IMR-90 (cell line): ENCODE measurements around the gene RUNX1. TPM values are rescaled to one million over a fixed set of nuclear protein-coding genes. Genes with fewer than 3 reads are reported as not detected.

Experiments used
- ATAC-seq: fragments of 200-7000 bp; cut with Tn5 transposase; 2 replicates; pipeline ENCODE4 v1.9.1; 2020; ENCODE audit warnings: low read depth, mild to moderate bottlenecking, moderate library complexity
- BruUV-seq: library from RNA; stranded (reverse); fragments of 400-500 nt; replicated peaks from 2 replicates; lab custom pipeline; 2021; lab: Mats Ljungman, UMichigan
- CTCF ChIA-PET: fragments of 300-600 bp; formaldehyde crosslinking; extraction: SDS; loops from one replicate; lab custom pipeline; 2021; ENCODE audit warnings: antibody characterized with exemption; lab: Yijun Ruan, JAX
- POLR2A ChIA-PET: fragments of 300-600 bp; sonication (Branson Sonifier 250); formaldehyde crosslinking; loops from one replicate; lab custom pipeline; 2022; ENCODE audit warnings: antibody characterized with exemption; ENCODE audit not compliant: unreplicated experiment; lab: Charles Lee
- DNase-seq: peaks from one replicate; pipeline ENCODE4 v3.0.0; 2013
- H2AFZ ChIP-seq: replicated peaks from 2 replicates; pipeline ENCODE3; 2013; ENCODE audit warnings: low read length, mild to moderate bottlenecking; ENCODE audit not compliant: poor library complexity
- H2AK5ac ChIP-seq: 2 replicates; pipeline ENCODE4 v1.6.1; 2013; ENCODE audit warnings: low read depth, low read length, inconsistent platforms
- H2AK9ac ChIP-seq: replicated peaks from 2 replicates; pipeline ENCODE3; 2013; ENCODE audit warnings: mild to moderate bottlenecking, low read depth, low read length, moderate library complexity; ENCODE audit not compliant: poor library complexity
- H2BK120ac ChIP-seq: 2 replicates; pipeline ENCODE4 v1.6.1; 2013; ENCODE audit warnings: low read depth, low read length, inconsistent platforms
- H2BK15ac ChIP-seq: 3 replicates; pipeline ENCODE4 v1.6.1; 2013; ENCODE audit warnings: low read depth, low read length, inconsistent platforms
- H2BK20ac ChIP-seq: 2 replicates; pipeline ENCODE4 v1.6.1; 2013; ENCODE audit warnings: low read depth, mild to moderate bottlenecking, inconsistent platforms, low read length, moderate library complexity
- H2BK5ac ChIP-seq: 2 replicates; pipeline ENCODE4 v1.6.1; 2013; ENCODE audit warnings: mild to moderate bottlenecking, low read depth, low read length, inconsistent platforms; ENCODE audit not compliant: poor library complexity, severe bottlenecking
- H3K14ac ChIP-seq: replicated peaks from 2 replicates; pipeline ENCODE4 v1.6.1; 2013; ENCODE audit warnings: low read depth, low read length, inconsistent platforms
- H3K18ac ChIP-seq: 2 replicates; pipeline ENCODE4 v1.6.1; 2013; ENCODE audit warnings: low read depth, low read length, control low read depth
- H3K23ac ChIP-seq: 2 replicates; pipeline ENCODE4 v1.6.1; 2013; ENCODE audit warnings: low read depth, low read length, inconsistent platforms
- H3K27ac ChIP-seq: 2 replicates; pipeline ENCODE4 v1.5.1; 2013; ENCODE audit warnings: mild to moderate bottlenecking, control low read depth, low read length; ENCODE audit not compliant: insufficient read depth
- H3K27me3 ChIP-seq: 2 replicates; pipeline ENCODE4 v1.6.1; 2013; ENCODE audit warnings: low read length; ENCODE audit not compliant: control insufficient read depth, insufficient read depth
- H3K36me3 ChIP-seq: 2 replicates; pipeline ENCODE4 v1.6.1; 2013; ENCODE audit warnings: low read length, mixed read lengths; ENCODE audit not compliant: control insufficient read depth, insufficient read depth
- H3K4ac ChIP-seq: 2 replicates; pipeline ENCODE4 v1.6.1; 2013; ENCODE audit warnings: low read depth, low read length, inconsistent platforms
- H3K4me1 ChIP-seq: 2 replicates; pipeline ENCODE4 v1.6.1; 2013; ENCODE audit warnings: low read length, mixed read lengths; ENCODE audit not compliant: control insufficient read depth, insufficient read depth
- H3K4me2 ChIP-seq: 2 replicates; pipeline ENCODE4 v1.6.1; 2013; ENCODE audit warnings: low read depth, mild to moderate bottlenecking, control low read depth, low read length, moderate library complexity
- H3K4me3 ChIP-seq: 2 replicates; pipeline ENCODE4 v1.5.1; 2013; ENCODE audit warnings: low read depth, mild to moderate bottlenecking, control low read depth, low read length, moderate library complexity; ENCODE audit not compliant: insufficient read depth
- H3K56ac ChIP-seq: 2 replicates; pipeline ENCODE4 v1.6.1; 2013; ENCODE audit warnings: low read length, inconsistent platforms; ENCODE audit not compliant: insufficient read depth; ENCODE audit errors: extremely low read depth
- H3K79me1 ChIP-seq, 2 experiments: 2 replicates each; pipeline ENCODE4 v1.6.1; 2013; ENCODE audit warnings: low read length in 2 of 2, inconsistent platforms in 1 of 2, low read depth in 1 of 2
- H3K9ac ChIP-seq: 2 replicates; pipeline ENCODE4 v1.6.1; 2013; ENCODE audit warnings: low read depth, low read length, control low read depth
- H3K9me1 ChIP-seq: 2 replicates; pipeline ENCODE4 v1.6.1; 2013; ENCODE audit warnings: low read length, inconsistent platforms; ENCODE audit not compliant: insufficient read depth
- H3K9me3 ChIP-seq: 2 replicates; pipeline ENCODE4 v1.6.1; 2013; ENCODE audit warnings: low read length; ENCODE audit not compliant: control insufficient read depth, insufficient read depth
- H4K20me1 ChIP-seq: 2 replicates; pipeline ENCODE4 v1.6.1; 2013; ENCODE audit warnings: low read length, inconsistent platforms; ENCODE audit not compliant: insufficient read depth
- H4K5ac ChIP-seq: 2 replicates; pipeline ENCODE4 v1.6.1; 2013; ENCODE audit warnings: mild to moderate bottlenecking, low read depth, low read length, control low read depth
- H4K8ac ChIP-seq, 2 experiments: 2 replicates each; pipeline ENCODE4 v1.6.1; 2013; ENCODE audit warnings: low read depth in 2 of 2, low read length in 2 of 2, control low read depth in 1 of 2, inconsistent platforms in 1 of 2
- H4K91ac ChIP-seq: 2 replicates; pipeline ENCODE4 v1.6.1; 2013; ENCODE audit warnings: low read depth, low read length, inconsistent platforms; ENCODE audit not compliant: insufficient read depth
- BHLHE40 ChIP-seq: fragments of 150-350 bp; IDR thresholded peaks from 2 replicates; pipeline ENCODE4 v1.6.1; 2016; ENCODE audit warnings: mild to moderate bottlenecking, low read depth, low read length
- CEBPB ChIP-seq: IDR thresholded peaks from 2 replicates; pipeline ENCODE4 v1.6.1; 2012; ENCODE audit warnings: low read depth, low read length, improper control_type of control experiment
- CHD1 ChIP-seq: IDR thresholded peaks from 2 replicates; pipeline ENCODE4 v1.6.1; 2012; ENCODE audit warnings: low read depth, low read length, improper control_type of control experiment
- ELK1 ChIP-seq: fragments of 150-350 bp; IDR thresholded peaks from 2 replicates; pipeline ENCODE4 v1.6.1; 2016; ENCODE audit warnings: low read depth, mild to moderate bottlenecking, low read length, moderate library complexity, borderline replicate concordance
- FOS ChIP-seq: fragments of 150-350 bp; IDR thresholded peaks from 2 replicates; pipeline ENCODE4 v1.6.1; 2016; ENCODE audit warnings: low read depth, low read length
- MAZ ChIP-seq: IDR thresholded peaks from 2 replicates; pipeline ENCODE4 v1.6.1; 2012; ENCODE audit warnings: low read depth, mild to moderate bottlenecking, low read length, improper control_type of control experiment, moderate library complexity, borderline replicate concordance
- MXI1 ChIP-seq: IDR thresholded peaks from 2 replicates; pipeline ENCODE4 v1.6.1; 2012; ENCODE audit warnings: low read depth, mild to moderate bottlenecking, low read length, moderate library complexity, borderline replicate concordance
- NFE2L2 ChIP-seq: fragments of 150-350 bp; IDR thresholded peaks from 2 replicates; pipeline ENCODE4 v1.6.1; 2016; ENCODE audit warnings: low read depth, mild to moderate bottlenecking, low read length
- POLR2A ChIP-seq: IDR thresholded peaks from 2 replicates; pipeline ENCODE4 v1.6.1; 2012; ENCODE audit warnings: mild to moderate bottlenecking, low read depth, low read length
- RAD21 ChIP-seq: IDR thresholded peaks from 2 replicates; pipeline ENCODE4 v1.6.1; 2012; ENCODE audit warnings: low read length, improper control_type of control experiment
- SMC3 ChIP-seq: fragments of 150-350 bp; IDR thresholded peaks from 2 replicates; pipeline ENCODE4 v1.6.1; 2016; ENCODE audit warnings: low read depth, mild to moderate bottlenecking, antibody characterized with exemption, low read length, moderate library complexity
- WGBS, 2 experiments: methylation state at CpG; one replicate each; pipeline versions ENCODE4 v1.1.5 to v1.1.7; 2013; ENCODE audit warnings: missing lambda C conversion rate in 2 of 2; ENCODE audit not compliant: insufficient read length in 1 of 2; ENCODE audit errors: extremely low coverage in 2 of 2; 5-methylcytosine and 5-hydroxymethylcytosine counted together
- dilution Hi-C: fragments of 300-500 bp; cut with HindIII; formaldehyde crosslinking; loops from one replicate; pipeline ENCODE4 v1.14.3; 2018; ENCODE audit warnings: low sequenced_read_pairs; ENCODE audit not compliant: unreplicated experiment
- in situ Hi-C: fragments of 300-500 bp; cut with MboI; formaldehyde crosslinking; loops from 3 replicates; pipeline ENCODE4 v1.14.3; 2019; ENCODE audit warnings: low sequenced_read_pairs, inconsistent platforms, mixed read lengths
- intact Hi-C: fragments of 100-400 bp; cut with micrococcal nuclease; formaldehyde crosslinking; loops from 2 replicates; pipeline ENCODE4 v1.10.0; 2022
- polyA plus RNA-seq, 3 experiments: library from polyadenylated mRNA; depleted of rRNA; stranded (reverse); fragments of >200 nt; gene quantifications; 2 replicates each; pipeline ENCODE4 v1.2.3, GENCODE V29; 2012; ENCODE audit warnings: low replicate concordance in 1 of 3
- total RNA-seq: library from RNA; depleted of rRNA; stranded (reverse); fragments of >200 nt; gene quantifications from 2 replicates; pipeline ENCODE4 v1.2.3, GENCODE V29; 2012
- TF ChIP-seq, protein P1 (sequence below): conservative IDR thresholded peaks from 2 replicates; pipeline ENCODE4 v1.5.1; 2012; ENCODE audit warnings: mild to moderate bottlenecking, low read depth, low read length, improper control_type of control experiment
- TF ChIP-seq, protein P2 (sequence below): fragments of 150-350 bp; IDR thresholded peaks from 2 replicates; pipeline ENCODE4 v1.6.1; 2017; ENCODE audit warnings: mild to moderate bottlenecking, antibody characterized with exemption, low read length, low read depth

RUNX1 gene
- total and polyA plus RNA-seq, 2 of the 4 experiments (the other 2 are of a cell fraction) = 34.5 to 56.5 TPM

- CTCF ChIA-PET = no interaction called here
- BruUV-seq = no TSS peak
Measured at GRCh38 chr21:34788879-34789278, 260.2 kb downstream of the RUNX1 start.

More at GRCh38 chr21:34788879-34789278, 260.2 kb downstream of the RUNX1 start:
- no peaks in the 10 kb centered on the region for H3K9me3 ChIP-seq
- H3K14ac ChIP-seq = no peak overlapping the region
- peaks cover 6 to 26% of the 10 kb centered on the region in 2 experiments for H3K79me1 ChIP-seq
- POLR2A ChIA-PET = no interaction called here
- no peak overlapping the region for H4K5ac ChIP-seq
- H2BK120ac ChIP-seq = no peak overlapping the region
- H4K8ac ChIP-seq = no peak overlapping the region
- no peak overlapping the region for H3K9ac ChIP-seq
- H3K36me3 ChIP-seq = peaks cover 21% of the 10 kb centered on the region
- no peak overlapping the region for H2AFZ ChIP-seq
- no peak overlapping the region for H2AK9ac ChIP-seq
- dilution Hi-C loops = no loop called here
- intact Hi-C loops = no loop called here
- H3K4ac ChIP-seq = no peak overlapping the region
- 100% methylated on average over 1 of the region's 1 CpG; no CpG with 5 or more reads in 1 of the 2 experiments for WGBS, 2 experiments
- peaks cover 33% of the 10 kb centered on the region; the same call in 1 of the 2 replicates for H4K20me1 ChIP-seq
- no peak overlapping the region for H4K91ac ChIP-seq
- no peak overlapping the region for H3K18ac ChIP-seq
- H2BK5ac ChIP-seq = peak overlapping the region; percentile 49
- ATAC-seq (no peak), DNase-seq (no peak)
- no peak overlapping the region for H3K23ac ChIP-seq
- peaks cover 7% of the 10 kb centered on the region for H3K9me1 ChIP-seq
- H2BK15ac ChIP-seq = no peak overlapping the region; the same call in 2 of the 3 replicates
- H3K4me3 ChIP-seq = no peak overlapping the region
- H3K56ac ChIP-seq = no peak overlapping the region
- H2BK20ac ChIP-seq = no peak overlapping the region
- no peak overlapping the region for H3K4me2 ChIP-seq
- TF ChIP-seq CHD1 = no peak
- no peak for TF ChIP-seq MXI1
- TF ChIP-seq NFE2L2 = no peak
- TF ChIP-seq CEBPB = no peak
- no peak for TF ChIP-seq BHLHE40
- TF ChIP-seq RAD21 = no peak
- no peak for TF ChIP-seq POLR2A
- TF ChIP-seq MAZ = no peak
- no peak for TF ChIP-seq FOS
- no peak for TF ChIP-seq SMC3
- TF ChIP-seq, protein P1, sequence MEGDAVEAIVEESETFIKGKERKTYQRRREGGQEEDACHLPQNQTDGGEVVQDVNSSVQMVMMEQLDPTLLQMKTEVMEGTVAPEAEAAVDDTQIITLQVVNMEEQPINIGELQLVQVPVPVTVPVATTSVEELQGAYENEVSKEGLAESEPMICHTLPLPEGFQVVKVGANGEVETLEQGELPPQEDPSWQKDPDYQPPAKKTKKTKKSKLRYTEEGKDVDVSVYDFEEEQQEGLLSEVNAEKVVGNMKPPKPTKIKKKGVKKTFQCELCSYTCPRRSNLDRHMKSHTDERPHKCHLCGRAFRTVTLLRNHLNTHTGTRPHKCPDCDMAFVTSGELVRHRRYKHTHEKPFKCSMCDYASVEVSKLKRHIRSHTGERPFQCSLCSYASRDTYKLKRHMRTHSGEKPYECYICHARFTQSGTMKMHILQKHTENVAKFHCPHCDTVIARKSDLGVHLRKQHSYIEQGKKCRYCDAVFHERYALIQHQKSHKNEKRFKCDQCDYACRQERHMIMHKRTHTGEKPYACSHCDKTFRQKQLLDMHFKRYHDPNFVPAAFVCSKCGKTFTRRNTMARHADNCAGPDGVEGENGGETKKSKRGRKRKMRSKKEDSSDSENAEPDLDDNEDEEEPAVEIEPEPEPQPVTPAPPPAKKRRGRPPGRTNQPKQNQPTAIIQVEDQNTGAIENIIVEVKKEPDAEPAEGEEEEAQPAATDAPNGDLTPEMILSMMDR = no peak
- no peak for TF ChIP-seq ELK1
- TF ChIP-seq, protein P2, sequence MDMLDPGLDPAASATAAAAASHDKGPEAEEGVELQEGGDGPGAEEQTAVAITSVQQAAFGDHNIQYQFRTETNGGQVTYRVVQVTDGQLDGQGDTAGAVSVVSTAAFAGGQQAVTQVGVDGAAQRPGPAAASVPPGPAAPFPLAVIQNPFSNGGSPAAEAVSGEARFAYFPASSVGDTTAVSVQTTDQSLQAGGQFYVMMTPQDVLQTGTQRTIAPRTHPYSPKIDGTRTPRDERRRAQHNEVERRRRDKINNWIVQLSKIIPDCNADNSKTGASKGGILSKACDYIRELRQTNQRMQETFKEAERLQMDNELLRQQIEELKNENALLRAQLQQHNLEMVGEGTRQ = no peak
- no peaks in the 10 kb centered on the region for H3K27me3 ChIP-seq
- H3K4me1 ChIP-seq = peaks cover 6% of the 10 kb centered on the region; the same call in 1 of the 2 replicates
- H2AK5ac ChIP-seq = no peak overlapping the region
- in situ Hi-C loops = no loop called here
- H3K27ac ChIP-seq = no peak overlapping the region
